Mesendoderm (in vitro differentiated cells): ENCODE results near the gene CYP2A6.
"Not testable (repeated sequence)": the region's sequence is repeated elsewhere in the genome, so short reads cannot be mapped to it uniquely, and the experiment has no call there.

Source experiments
- DNase-seq: peaks from one replicate; pipeline ENCODE4 v3.0.0; 2013
- H2AK5ac ChIP-seq: 2 replicates; pipeline ENCODE4 v1.6.1; 2013; ENCODE audit warnings: low read length, inconsistent platforms
- H2BK120ac ChIP-seq: 2 replicates; pipeline ENCODE4 v1.6.1; 2013; ENCODE audit warnings: low read depth, mild to moderate bottlenecking, low read length, moderate library complexity, mixed read lengths
- H2BK15ac ChIP-seq: replicated peaks from 2 replicates; pipeline ENCODE4 v1.6.1; 2013; ENCODE audit warnings: low read depth, mild to moderate bottlenecking, moderate library complexity
- H2BK5ac ChIP-seq: 2 replicates; pipeline ENCODE4 v1.6.1; 2013; ENCODE audit warnings: low read length, inconsistent platforms
- H3K18ac ChIP-seq: 2 replicates; pipeline ENCODE4 v1.6.1; 2013; ENCODE audit warnings: mild to moderate bottlenecking, low read length, mixed read lengths
- H3K23ac ChIP-seq: one replicate; pipeline ENCODE4 v1.6.1; 2013; ENCODE audit warnings: low read length
- H3K27ac ChIP-seq: 2 replicates; pipeline ENCODE4 v1.5.1; 2013; ENCODE audit warnings: low read depth, mild to moderate bottlenecking, inconsistent platforms, low read length, moderate library complexity
- H3K27me3 ChIP-seq: 2 replicates; pipeline ENCODE4 v1.6.1; 2013; ENCODE audit warnings: low read length, control low read depth, mild to moderate bottlenecking, inconsistent platforms; ENCODE audit not compliant: insufficient read depth, poor library complexity
- H3K36me3 ChIP-seq: 2 replicates; pipeline ENCODE4 v1.6.1; 2013; ENCODE audit warnings: low read length, inconsistent platforms; ENCODE audit not compliant: control insufficient read depth, insufficient read depth
- H3K4ac ChIP-seq: one replicate; pipeline ENCODE4 v1.6.1; 2013; ENCODE audit warnings: low read depth, mild to moderate bottlenecking, low read length, moderate library complexity
- H3K4me1 ChIP-seq: 2 replicates; pipeline ENCODE4 v1.6.1; 2013; ENCODE audit warnings: low read depth, low read length, inconsistent platforms; ENCODE audit not compliant: control insufficient read depth
- H3K4me2 ChIP-seq: 2 replicates; pipeline ENCODE4 v1.6.1; 2013; ENCODE audit warnings: low read length
- H3K4me3 ChIP-seq: 2 replicates; pipeline ENCODE4 v1.5.1; 2013; ENCODE audit warnings: mild to moderate bottlenecking, low read length
- H3K56ac ChIP-seq: one replicate; pipeline ENCODE4 v1.6.1; 2013; ENCODE audit warnings: low read length
- H3K79me1 ChIP-seq: 2 replicates; pipeline ENCODE4 v1.6.1; 2013; ENCODE audit warnings: low read length, inconsistent platforms
- H3K79me2 ChIP-seq: 2 replicates; pipeline ENCODE4 v1.6.1; 2013; ENCODE audit warnings: mild to moderate bottlenecking, low read length; ENCODE audit not compliant: control insufficient read depth, insufficient read depth
- H3K9ac ChIP-seq: 2 replicates; pipeline ENCODE4 v1.6.1; 2013; ENCODE audit warnings: low read length, inconsistent platforms
- H4K5ac ChIP-seq: one replicate; pipeline ENCODE4 v1.6.1; 2013; ENCODE audit warnings: low read length
- H4K8ac ChIP-seq: one replicate; pipeline ENCODE4 v1.6.1; 2013; ENCODE audit warnings: low read depth, mild to moderate bottlenecking, control low read depth, low read length, moderate library complexity
- WGBS: extraction: QIAGEN DNeasy Blood & Tissue Kit; methylation state at CpG from one replicate; pipeline ENCODE4 v1.1.7; 2013; ENCODE audit warnings: low lambda C conversion rate, missing lambda C conversion rate; ENCODE audit not compliant: insufficient coverage; ENCODE audit errors: extremely low coverage; 5-methylcytosine and 5-hydroxymethylcytosine counted together

CYP2A6 gene

GRCh38 chr19:40810649-40811408, 39.4 kb downstream of the CYP2A6 start:
- no CpG with 5 or more reads among the region's 65 CpGs for WGBS

GRCh38 chr19:40810160-40810559, 40.1 kb downstream of the CYP2A6 start:
- Histone ChIP-seq H3K79me1 (peaks cover 14% of the 10 kb centered on the region), H2BK5ac (no peak overlapping the region), H3K23ac (no peak overlapping the region), H3K18ac (no peak overlapping the region), H3K4me1 (peaks cover 5% of the 10 kb centered on the region), H2AK5ac (no peak overlapping the region), H3K4me2 (no peak overlapping the region), H4K8ac (no peak overlapping the region), H3K79me2 (peaks cover 8% of the 10 kb centered on the region), H3K36me3 (peaks cover 8% of the 10 kb centered on the region), H3K27me3 (no peaks in the 10 kb centered on the region), H3K56ac (peak overlapping the region; percentile 11), H2BK15ac (no peak overlapping the region), H2BK120ac (no peak overlapping the region), H3K27ac (no peak overlapping the region), H3K4me3 (no peak overlapping the region), H3K4ac (no peak overlapping the region), H3K9ac (no peak overlapping the region), H4K5ac (no peak overlapping the region)
- no CpG with 5 or more reads among the region's 14 CpGs for WGBS
- DNase-seq = no peak

More at GRCh38 chr19:40810649-40811408, 39.4 kb downstream of the CYP2A6 start:
- peak; percentile 93 for DNase-seq
- not testable (repeated sequence) for H3K27ac ChIP-seq, H3K4me3 ChIP-seq, H4K5ac ChIP-seq, H2BK15ac ChIP-seq, H2BK120ac ChIP-seq, H3K23ac ChIP-seq, H2AK5ac ChIP-seq, H2BK5ac ChIP-seq, H3K4me1 ChIP-seq, H3K36me3 ChIP-seq, H3K4ac ChIP-seq, H3K18ac ChIP-seq, H3K79me2 ChIP-seq, H4K8ac ChIP-seq, H3K27me3 ChIP-seq
- Histone ChIP-seq H3K79me1 (peaks cover 12% of the 10 kb centered on the region), H3K4me2 (peak overlapping the region; percentile 52), H3K9ac (peak overlapping the region; percentile 74), H3K56ac (peak overlapping the region; percentile 86)

GRCh38 chr19:40809358-40810086, 40.7 kb downstream of the CYP2A6 start:
- no peak overlapping the region for H3K9ac ChIP-seq
- H3K56ac ChIP-seq = no peak overlapping the region
- no peak overlapping the region for H2AK5ac ChIP-seq
- H4K5ac ChIP-seq = no peak overlapping the region
- H3K4ac ChIP-seq = no peak overlapping the region
- H3K4me2 ChIP-seq = no peak overlapping the region
- WGBS = no CpG with 5 or more reads among the region's 39 CpGs
- no peak overlapping the region for H3K27ac ChIP-seq
- H2BK5ac ChIP-seq = no peak overlapping the region
- peaks cover 5% of the 10 kb centered on the region for H3K4me1 ChIP-seq
- no peak for DNase-seq
- H3K79me2 ChIP-seq = peaks cover 12% of the 10 kb centered on the region
- no peak overlapping the region for H4K8ac ChIP-seq
- no peak overlapping the region for H3K23ac ChIP-seq
- no peaks in the 10 kb centered on the region for H3K27me3 ChIP-seq
- no peak overlapping the region for H2BK120ac ChIP-seq
- H2BK15ac ChIP-seq = no peak overlapping the region
- H3K18ac ChIP-seq = no peak overlapping the region
- no peak overlapping the region for H3K4me3 ChIP-seq
- peaks cover 17% of the 10 kb centered on the region for H3K79me1 ChIP-seq
- peaks cover 8% of the 10 kb centered on the region for H3K36me3 ChIP-seq

GRCh38 chr19:40808497-40808896, 41.8 kb downstream of the CYP2A6 start:
- DNase-seq = no peak
- Histone ChIP-seq H4K8ac (no peak overlapping the region), H3K18ac (no peak overlapping the region), H2BK15ac (no peak overlapping the region), H3K27me3 (no peaks in the 10 kb centered on the region), H2BK120ac (no peak overlapping the region), H3K56ac (no peak overlapping the region), H3K36me3 (peaks cover 8% of the 10 kb centered on the region), H3K79me2 (peaks cover 23% of the 10 kb centered on the region), H3K27ac (no peak overlapping the region), H3K4ac (no peak overlapping the region), H3K79me1 (peaks cover 25% of the 10 kb centered on the region), H3K4me3 (no peak overlapping the region), H3K4me1 (peaks cover 5% of the 10 kb centered on the region), H2BK5ac (no peak overlapping the region), H2AK5ac (no peak overlapping the region), H3K4me2 (no peak overlapping the region), H3K23ac (no peak overlapping the region), H3K9ac (no peak overlapping the region), H4K5ac (no peak overlapping the region)
- WGBS = no CpG with 5 or more reads among the region's 5 CpGs

- H4K5ac ChIP-seq = no peak overlapping the region
- H3K4me3 ChIP-seq = no peak overlapping the region
- H2BK120ac ChIP-seq = no peak overlapping the region
- no peak overlapping the region for H3K9ac ChIP-seq
- H3K36me3 ChIP-seq = peaks cover 8% of the 10 kb centered on the region
- H3K56ac ChIP-seq = no peak overlapping the region
- no peak overlapping the region for H3K4me2 ChIP-seq
- peaks cover 8% of the 10 kb centered on the region for H3K4me1 ChIP-seq
- no peak overlapping the region for H3K27ac ChIP-seq
- H3K27me3 ChIP-seq = no peaks in the 10 kb centered on the region
- no CpG with 5 or more reads among the region's 2 CpGs for WGBS
- H2BK15ac ChIP-seq = no peak overlapping the region
- no peak for DNase-seq
- H3K4ac ChIP-seq = no peak overlapping the region
- peaks cover 27% of the 10 kb centered on the region for H3K79me1 ChIP-seq
- H3K79me2 ChIP-seq = peaks cover 28% of the 10 kb centered on the region
- no peak overlapping the region for H3K23ac ChIP-seq
- H3K18ac ChIP-seq = no peak overlapping the region
- no peak overlapping the region for H2AK5ac ChIP-seq
- H4K8ac ChIP-seq = no peak overlapping the region
- H2BK5ac ChIP-seq = no peak overlapping the region
Measured at GRCh38 chr19:40808021-40808325, 42.3 kb downstream of the CYP2A6 start.
